NCI-H1417 (cell line): ENCODE data around the gene FAHD2B.
"Not testable (repeated sequence)": the region's sequence is repeated elsewhere in the genome, so short reads cannot be mapped to it uniquely, and the experiment has no call there.

Source experiments
- DNase-seq, 3 experiments: peaks; one replicate each; lab custom pipeline; 2025; lab: John Stamatoyannopoulos, UW

Gene FAHD2B

GRCh38 chr2:97068074-97068473 lies 26.6 kb downstream of the FAHD2B start:
- no peak for DNase-seq

- DNase-seq = no peak
These were observed 27.2 kb downstream of the FAHD2B start for GRCh38 chr2:97067279-97068004.

DNA sequence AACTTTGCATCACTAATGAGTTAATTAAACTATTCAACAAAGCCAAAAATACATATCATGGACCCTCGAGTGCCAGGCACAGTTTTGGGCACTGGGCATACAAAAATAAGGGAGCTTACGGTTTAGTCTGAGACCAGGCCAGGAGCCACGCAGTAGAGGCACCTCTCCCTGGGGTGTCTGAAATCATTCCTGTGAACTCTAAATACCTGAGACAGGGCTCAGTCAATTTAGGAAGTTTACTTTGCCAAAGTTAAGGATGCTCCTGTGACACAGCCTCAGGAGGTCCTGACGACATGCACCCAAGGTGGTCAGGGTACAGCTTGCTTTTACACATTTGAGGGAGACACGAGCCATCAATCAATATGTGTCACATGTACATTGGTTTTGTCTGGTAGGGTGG lies 28.7 kb downstream of the FAHD2B start:
- DNase-seq = not testable (repeated sequence)

- DNase-seq = not testable (repeated sequence)
These were observed 32.7 kb downstream of the FAHD2B start for GRCh38 chr2:97062020-97062419.

- DNase-seq = not testable (repeated sequence)
These were observed 34.9 kb downstream of the FAHD2B start for GRCh38 chr2:97059782-97060181.

DNA sequence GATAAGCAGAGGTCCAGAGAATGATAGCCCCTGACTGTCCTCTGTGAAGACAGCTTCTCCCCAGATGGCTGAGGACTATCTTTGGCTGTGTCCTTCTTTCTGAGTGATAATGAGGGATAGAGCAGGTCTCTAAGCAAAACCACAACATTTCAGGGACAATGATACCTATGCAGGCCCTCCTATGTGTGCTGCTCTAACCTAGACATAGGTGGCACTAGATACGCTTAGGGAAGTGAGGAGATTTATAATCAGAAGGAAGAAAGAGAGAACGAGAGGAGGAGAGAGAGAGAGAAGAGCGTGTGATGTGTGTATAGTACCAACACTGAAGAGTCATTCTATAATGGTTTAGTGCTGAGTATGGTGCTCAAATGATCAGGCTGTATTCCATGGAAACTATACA lies 38.5 kb downstream of the FAHD2B start:
- not testable (repeated sequence) for DNase-seq

GRCh38 chr2:97050032-97050431 lies 44.6 kb downstream of the FAHD2B start:
- DNase-seq = not testable (repeated sequence)

DNA sequence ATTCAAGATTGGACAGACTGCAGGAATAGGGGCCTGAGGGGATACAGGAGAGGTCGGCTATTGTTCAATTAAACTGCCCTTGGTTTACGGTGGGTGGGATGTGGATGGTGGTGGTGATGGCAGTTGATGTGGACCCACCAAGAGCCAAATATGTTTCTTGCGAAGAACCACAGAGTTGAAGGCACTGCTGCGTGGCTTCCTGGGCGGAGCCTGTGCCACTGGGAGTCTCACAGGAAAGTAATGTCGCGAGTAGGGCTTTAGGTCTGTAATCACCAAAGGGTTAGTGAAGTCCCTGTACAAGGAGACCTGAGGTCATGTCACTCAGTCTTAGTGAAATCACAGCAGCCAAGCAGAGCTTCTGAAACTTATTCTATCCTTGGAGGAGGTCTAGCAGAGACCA lies 46.2 kb downstream of the FAHD2B start:
- DNase-seq = not testable (repeated sequence)

GRCh38 chr2:97046676-97047075 lies 48.0 kb downstream of the FAHD2B start:
- not testable (repeated sequence) for DNase-seq

- DNase-seq = not testable (repeated sequence)
These were observed 48.7 kb downstream of the FAHD2B start for GRCh38 chr2:97045895-97046499.
